H1 (cell line): ENCODE measurements around the gene GTF3C5. TPM values are rescaled to one million over a fixed set of nuclear protein-coding genes. Genes with fewer than 3 reads are reported as not detected.

Experiments used
- CTCF ChIA-PET: fragments of 300-600 bp; sonication (Branson Sonifier 250); formaldehyde crosslinking; loops from one replicate; lab custom pipeline; 2021; ENCODE audit not compliant: partially characterized antibody; lab: Charles Lee
- POLR2A ChIA-PET: fragments of 300-600 bp; sonication (Branson Sonifier 250); formaldehyde crosslinking; loops from one replicate; lab custom pipeline; 2021; ENCODE audit warnings: inconsistent platforms; ENCODE audit not compliant: partially characterized antibody; lab: Charles Lee
- DNase-seq, 2 experiments: peaks; one replicate each; pipeline versions ENCODE4 v3.0.0 to v3.0.0-alpha.2; 2010 to 2022; ENCODE audit warnings: low spot score in 2 of 2, low read depth in 1 of 2, mixed read lengths in 1 of 2
- FAIRE-seq: peaks from 2 replicates; lab custom pipeline; 2011; peaks lifted over from hg19 to GRCh38; lab: Jason Lieb, UNC
- H2AFZ ChIP-seq: 2 replicates; pipeline ENCODE4 v1.8.1; 2012; ENCODE audit warnings: low read length, inconsistent platforms
- H2AK5ac ChIP-seq: 2 replicates; pipeline ENCODE4 v1.6.1; 2013; ENCODE audit warnings: low read depth, low read length
- H2BK120ac ChIP-seq: replicated peaks from 2 replicates; pipeline ENCODE3; 2013; ENCODE audit warnings: low read depth, low read length, inconsistent platforms
- H2BK12ac ChIP-seq: 2 replicates; pipeline ENCODE4 v1.6.1; 2013; ENCODE audit warnings: low read depth, low read length
- H2BK15ac ChIP-seq: 2 replicates; pipeline ENCODE4 v1.6.1; 2013; ENCODE audit warnings: low read length
- H2BK20ac ChIP-seq: 2 replicates; pipeline ENCODE4 v1.6.1; 2013; ENCODE audit warnings: low read length
- H2BK5ac ChIP-seq: 2 replicates; pipeline ENCODE4 v1.6.1; 2013; ENCODE audit warnings: low read depth, low read length
- H3K14ac ChIP-seq: 2 replicates; pipeline ENCODE4 v1.6.1; 2013; ENCODE audit warnings: inconsistent platforms; ENCODE audit not compliant: insufficient read length
- H3K18ac ChIP-seq: 2 replicates; pipeline ENCODE4 v1.6.1; 2013; ENCODE audit warnings: low read length; ENCODE audit errors: extremely low read depth
- H3K23ac ChIP-seq: 2 replicates; pipeline ENCODE4 v1.6.1; 2013; ENCODE audit warnings: inconsistent platforms; ENCODE audit not compliant: insufficient read length
- H3K23me2 ChIP-seq: 2 replicates; pipeline ENCODE4 v1.6.1; 2013; ENCODE audit warnings: low read depth, low read length
- H3K27ac ChIP-seq: 2 replicates; pipeline ENCODE4 v1.6.1; 2011; ENCODE audit warnings: low read depth, low read length, inconsistent platforms
- H3K27me3 ChIP-seq, 4 experiments: replicated peaks in 1 of 4; 1 replicate in 1 of 4; 2 replicates in 3 of 4; pipeline versions ENCODE4 v1.6.1 to v1.8.1; 2011 to 2013; ENCODE audit warnings: low read length in 3 of 4, mild to moderate bottlenecking in 3 of 4, inconsistent platforms in 2 of 4, mixed read lengths in 2 of 4, moderate library complexity in 1 of 4; ENCODE audit not compliant: control insufficient read depth in 3 of 4, insufficient read depth in 3 of 4; ENCODE audit errors: extremely low read depth in 1 of 4
- H3K36me3 ChIP-seq, 4 experiments: 2 replicates each; pipeline versions ENCODE4 v1.6.1 to v1.8.1; 2011 to 2013; ENCODE audit warnings: mild to moderate bottlenecking in 4 of 4, low read length in 3 of 4, moderate library complexity in 2 of 4, control low read depth in 1 of 4, inconsistent platforms in 1 of 4; ENCODE audit not compliant: insufficient read depth in 4 of 4, control insufficient read depth in 2 of 4
- H3K4ac ChIP-seq: replicated peaks from 2 replicates; pipeline ENCODE3; 2013; ENCODE audit warnings: low read length, low read depth, mixed read lengths, inconsistent platforms; ENCODE audit not compliant: insufficient read length
- H3K4me1 ChIP-seq, 4 experiments: replicated peaks in 1 of 4; 1 replicate in 1 of 4; 2 replicates in 3 of 4; pipeline versions ENCODE4 v1.6.1 to v1.8.1; 2011 to 2013; ENCODE audit warnings: low read length in 3 of 4, inconsistent platforms in 2 of 4, mixed read lengths in 1 of 4; ENCODE audit not compliant: insufficient read depth in 4 of 4, control insufficient read depth in 3 of 4
- H3K4me2 ChIP-seq, 2 experiments: 2 replicates each; pipeline versions ENCODE4 v1.6.1 to v1.8.1; 2011 to 2013; ENCODE audit warnings: low read depth in 2 of 2, low read length in 2 of 2, control low read depth in 1 of 2, inconsistent platforms in 1 of 2, mild to moderate bottlenecking in 1 of 2; ENCODE audit not compliant: insufficient read depth in 1 of 2
- H3K4me3 ChIP-seq, 4 experiments: fragments of 200-600, 300-600 bp in 1 of 4; sonication (generic), shearing (Covaris generic), sonication (Bioruptor Twin) in 1 of 4; 2 replicates each; pipeline versions ENCODE4 v1.5.1 to v1.8.1; 2011 to 2016; ENCODE audit warnings: low read length in 4 of 4, low read depth in 3 of 4, control low read depth in 2 of 4, inconsistent platforms in 2 of 4, mild to moderate bottlenecking in 2 of 4, mixed read lengths in 1 of 4, moderate library complexity in 1 of 4; ENCODE audit not compliant: insufficient read depth in 2 of 4; ENCODE audit errors: extremely low read depth in 1 of 4
- H3K56ac ChIP-seq: replicated peaks from 2 replicates; pipeline ENCODE3; 2013; ENCODE audit warnings: low read depth, mild to moderate bottlenecking, mixed read lengths, low read length, inconsistent platforms; ENCODE audit not compliant: insufficient read length
- H3K79me1 ChIP-seq: 2 replicates; pipeline ENCODE4 v1.6.1; 2013; ENCODE audit warnings: low read depth, low read length, control low read depth
- H3K79me2 ChIP-seq, 2 experiments: 2 replicates each; pipeline versions ENCODE4 v1.6.1 to v1.8.1; 2012 to 2013; ENCODE audit warnings: low read length in 2 of 2, mild to moderate bottlenecking in 2 of 2, inconsistent platforms in 1 of 2; ENCODE audit not compliant: insufficient read depth in 2 of 2, control insufficient read depth in 1 of 2
- H3K9ac ChIP-seq, 4 experiments: replicated peaks in 1 of 4; 1 replicate in 1 of 4; 2 replicates in 3 of 4; pipeline versions ENCODE4 v1.6.1 to v1.8.1; 2011 to 2013; ENCODE audit warnings: low read depth in 3 of 4, low read length in 3 of 4, control low read depth in 2 of 4, mild to moderate bottlenecking in 2 of 4, moderate library complexity in 2 of 4, inconsistent platforms in 1 of 4; ENCODE audit errors: extremely low read depth in 1 of 4
- H3K9me3 ChIP-seq, 2 experiments: 2 replicates each; pipeline versions ENCODE4 v1.6.1 to v1.8.1; 2012 to 2013; ENCODE audit warnings: mild to moderate bottlenecking in 2 of 2, moderate library complexity in 2 of 2, control low read depth in 1 of 2, inconsistent platforms in 1 of 2, low read depth in 1 of 2, low read length in 1 of 2, mixed read lengths in 1 of 2; ENCODE audit not compliant: insufficient read depth in 2 of 2
- H4K20me1 ChIP-seq, 2 experiments: replicated peaks in 1 of 2; 2 replicates each; pipeline versions ENCODE3 to v1.8.1; 2011 to 2013; ENCODE audit warnings: inconsistent platforms in 2 of 2, low read length in 2 of 2, mild to moderate bottlenecking in 1 of 2; ENCODE audit not compliant: insufficient read depth in 2 of 2, control insufficient read depth in 1 of 2
- H4K5ac ChIP-seq: 2 replicates; pipeline ENCODE4 v1.6.1; 2013; ENCODE audit warnings: low read length, low read depth, mixed read lengths, inconsistent platforms; ENCODE audit not compliant: insufficient read length
- H4K8ac ChIP-seq: 2 replicates; pipeline ENCODE4 v1.8.0; 2013; ENCODE audit warnings: mild to moderate bottlenecking, moderate library complexity, low read length, inconsistent platforms; ENCODE audit not compliant: insufficient read depth; ENCODE audit errors: extremely low read depth
- H4K91ac ChIP-seq: replicated peaks from 2 replicates; pipeline ENCODE3; 2013; ENCODE audit warnings: low read length, mixed read lengths, inconsistent platforms; ENCODE audit not compliant: insufficient read length
- POU5F1 ChIP-seq: IDR thresholded peaks from 2 replicates; pipeline ENCODE4 v1.6.1; 2011; ENCODE audit warnings: low read depth, mild to moderate bottlenecking, low read length, moderate library complexity
- TEAD4 ChIP-seq: IDR thresholded peaks from 2 replicates; pipeline ENCODE4 v1.6.1; 2012; ENCODE audit warnings: low read depth, low read length, inconsistent platforms, mixed read lengths
- ZNF274 ChIP-seq: IDR thresholded peaks from 2 replicates; pipeline ENCODE4 v1.7.0; 2012; ENCODE audit warnings: low read length, borderline replicate concordance; ENCODE audit errors: extremely low read depth
- WGBS, 2 experiments: shearing (Covaris generic) in 1 of 2; methylation state at CpG; one replicate each; pipeline versions ENCODE4 v1.1.6 to v1.1.7; 2013 to 2015; ENCODE audit warnings: low lambda C conversion rate in 2 of 2, mixed read lengths in 2 of 2, inconsistent platforms in 1 of 2, low coverage in 1 of 2, missing lambda C conversion rate in 1 of 2; ENCODE audit not compliant: insufficient replicate concordance in 2 of 2, insufficient coverage in 1 of 2, insufficient read length in 1 of 2; ENCODE audit errors: extremely low coverage in 1 of 2, missing lambda C conversion rate in 1 of 2; 5-methylcytosine and 5-hydroxymethylcytosine counted together
- polyA plus RNA-seq, 7 experiments: library from polyadenylated mRNA; depleted of rRNA in 3 of 7; stranded (reverse) in 5 of 7; unstranded in 2 of 7; fragments of >200 nt in 5 of 7; fragments of 200-250 nt in 2 of 7; gene quantifications; 1 replicate in 5 of 7; 2 replicates in 1 of 7; 4 replicates in 1 of 7; pipeline versions ENCODE4 v1.2.1 to v1.2.3, GENCODE V29; 2011 to 2013; ENCODE audit warnings: missing spikeins in 2 of 7, mixed read lengths in 2 of 7
- total RNA-seq: library from RNA; stranded (reverse); fragmentation: NEBNext Ultra II Directional; extraction: Animal tissue kit (Norgen Biotek cat#: 25700); gene quantifications from 2 replicates; pipeline ENCODE4 v1.2.1, GENCODE V29; 2021
- TF ChIP-seq, protein P1 (sequence below), 3 experiments: IDR thresholded peaks; 1 replicate in 2 of 3; 2 replicates in 1 of 3; pipeline versions ENCODE4 v1.5.1 to v1.6.1; 2011; ENCODE audit warnings: low read length in 3 of 3, mild to moderate bottlenecking in 3 of 3, inconsistent platforms in 2 of 3, low read depth in 1 of 3, moderate library complexity in 1 of 3; ENCODE audit not compliant: insufficient read depth in 1 of 3; ENCODE audit errors: control extremely low read depth in 1 of 3

GTF3C5 gene
- total and polyA plus RNA-seq, 2 of the 8 experiments (the other 6 are each of a cell fraction or from before 2014, with no cell fraction given), result 78.7 to 87.1 TPM

DNA sequence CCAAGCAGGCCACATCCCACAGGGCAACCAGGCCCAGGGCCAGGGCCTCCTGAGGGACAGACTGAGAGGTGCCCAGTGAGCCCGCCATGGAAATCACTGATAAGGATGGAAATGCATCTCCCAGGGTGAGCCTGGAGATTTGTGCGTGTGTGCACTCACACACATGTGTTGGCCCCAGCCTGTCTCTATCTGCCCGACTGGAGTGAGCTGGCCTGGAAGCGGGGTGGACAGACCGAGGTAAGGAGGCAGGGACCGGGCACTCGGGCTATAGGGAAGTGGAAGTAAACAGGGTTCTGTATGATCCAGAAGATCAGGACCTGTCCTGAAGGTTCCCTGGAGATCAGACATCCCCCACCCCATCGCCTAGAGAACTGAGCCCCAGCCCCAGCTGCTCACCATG, 34.9 kb upstream of the GTF3C5 start:
- Histone ChIP-seq H3K4me3 (no peak overlapping the region), H3K9me3 (no peaks in the 10 kb centered on the region), H3K4me1 (peaks cover 0 to 14% (median 7%) of the 10 kb centered on the region in 4 experiments; a peak in 5 of 7 replicates), H3K18ac (no peak overlapping the region), H4K5ac (no peak overlapping the region), H4K20me1 (no peaks in the 10 kb centered on the region), H2BK5ac (no peak overlapping the region), H3K79me2 (no peaks in the 10 kb centered on the region), H2BK120ac (no peak overlapping the region), H3K27me3 (no peaks in the 10 kb centered on the region; a peak in 2 of 7 replicates), H3K56ac (no peak overlapping the region), H4K8ac (no peak overlapping the region), H3K9ac (no peak overlapping the region), H2BK20ac (no peak overlapping the region), H2AK5ac (no peak overlapping the region), H3K27ac (no peak overlapping the region), H3K79me1 (no peaks in the 10 kb centered on the region), H2BK15ac (no peak overlapping the region), H3K36me3 (no peaks in the 10 kb centered on the region), H3K23me2 (no peaks in the 10 kb centered on the region), H4K91ac (no peak overlapping the region), H3K4me2 (no peak overlapping the region), H2AFZ (no peak overlapping the region), H2BK12ac (no peak overlapping the region), H3K4ac (no peak overlapping the region), H3K23ac (no peak overlapping the region), H3K14ac (no peak overlapping the region)
- no peak for FAIRE-seq
- POLR2A ChIA-PET, result interaction anchor here (0.5 kb wide), 1 partner anchor 48 kb away, joined by 4 read pairs; no protein-coding TSS in a partner anchor
- CTCF ChIA-PET, result interaction anchor here (1.0 to 8.2 kb wide), 3 partner anchors 24 to 262 kb away, joined by 3 to 57 read pairs (median 4); no protein-coding TSS in a partner anchor
- WGBS, 2 experiments, result 82% methylated on average over 8 of the region's 8 CpGs; no CpG with 5 or more reads in 1 of the 2 experiments
- no peak for DNase-seq
- TF ChIP-seq, protein P1, sequence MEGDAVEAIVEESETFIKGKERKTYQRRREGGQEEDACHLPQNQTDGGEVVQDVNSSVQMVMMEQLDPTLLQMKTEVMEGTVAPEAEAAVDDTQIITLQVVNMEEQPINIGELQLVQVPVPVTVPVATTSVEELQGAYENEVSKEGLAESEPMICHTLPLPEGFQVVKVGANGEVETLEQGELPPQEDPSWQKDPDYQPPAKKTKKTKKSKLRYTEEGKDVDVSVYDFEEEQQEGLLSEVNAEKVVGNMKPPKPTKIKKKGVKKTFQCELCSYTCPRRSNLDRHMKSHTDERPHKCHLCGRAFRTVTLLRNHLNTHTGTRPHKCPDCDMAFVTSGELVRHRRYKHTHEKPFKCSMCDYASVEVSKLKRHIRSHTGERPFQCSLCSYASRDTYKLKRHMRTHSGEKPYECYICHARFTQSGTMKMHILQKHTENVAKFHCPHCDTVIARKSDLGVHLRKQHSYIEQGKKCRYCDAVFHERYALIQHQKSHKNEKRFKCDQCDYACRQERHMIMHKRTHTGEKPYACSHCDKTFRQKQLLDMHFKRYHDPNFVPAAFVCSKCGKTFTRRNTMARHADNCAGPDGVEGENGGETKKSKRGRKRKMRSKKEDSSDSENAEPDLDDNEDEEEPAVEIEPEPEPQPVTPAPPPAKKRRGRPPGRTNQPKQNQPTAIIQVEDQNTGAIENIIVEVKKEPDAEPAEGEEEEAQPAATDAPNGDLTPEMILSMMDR (IDR thresholded peaks at IDR 0.05; ENCODE audit: control extremely low read depth in 1 of 3, insufficient read depth in 1 of 3, low read depth in 1 of 3, low read length in 3 of 3), result no peak
- no peak for TF ChIP-seq ZNF274
- TF ChIP-seq TEAD4, result no peak
- TF ChIP-seq POU5F1, result no peak
